Astrocyte (in vitro differentiated cells and primary cell): ENCODE data around the gene RBM38. TPM values are rescaled to one million over a fixed set of nuclear protein-coding genes. Genes with fewer than 3 reads are reported as not detected.

ENCODE experiments used
- DNase-seq: peaks from one replicate; pipeline ENCODE4 v3.0.0-alpha.2; 2010; ENCODE audit warnings: low read depth
- FAIRE-seq: peaks from 2 replicates; lab custom pipeline; 2011; peaks lifted over from hg19 to GRCh38; lab: Jason Lieb, UNC
- H2AFZ ChIP-seq: 2 replicates; pipeline ENCODE4 v1.6.0; 2012; ENCODE audit warnings: low read depth, low read length, inconsistent platforms
- H3K27ac ChIP-seq: 2 replicates; pipeline ENCODE4 v1.5.1; 2011; ENCODE audit warnings: low read depth, low read length, inconsistent platforms
- H3K27me3 ChIP-seq: 2 replicates; pipeline ENCODE4 v1.6.0; 2011; ENCODE audit warnings: low read length, inconsistent platforms; ENCODE audit not compliant: insufficient read depth
- H3K36me3 ChIP-seq: 2 replicates; pipeline ENCODE4 v1.5.1; 2011; ENCODE audit warnings: low read length, inconsistent platforms; ENCODE audit not compliant: insufficient read depth
- H3K4me1 ChIP-seq: 2 replicates; pipeline ENCODE4 v1.5.1; 2011; ENCODE audit warnings: low read length, inconsistent platforms; ENCODE audit not compliant: insufficient read depth
- H3K4me2 ChIP-seq: 2 replicates; pipeline ENCODE4 v1.6.0; 2012; ENCODE audit warnings: low read length, inconsistent platforms
- H3K4me3 ChIP-seq: 2 replicates; pipeline ENCODE4 v1.5.1; 2011; ENCODE audit warnings: low read depth, mild to moderate bottlenecking, low read length, inconsistent platforms; ENCODE audit not compliant: insufficient read depth
- H3K79me2 ChIP-seq: 2 replicates; pipeline ENCODE4 v1.6.0; 2012; ENCODE audit warnings: mild to moderate bottlenecking, low read length, inconsistent platforms; ENCODE audit not compliant: insufficient read depth
- H3K9ac ChIP-seq: 2 replicates; pipeline ENCODE4 v1.6.0; 2012; ENCODE audit warnings: mild to moderate bottlenecking, low read length, inconsistent platforms
- H3K9me3 ChIP-seq: 2 replicates; pipeline ENCODE4 v1.5.1; 2012; ENCODE audit warnings: low read depth, mild to moderate bottlenecking, low read length, inconsistent platforms; ENCODE audit not compliant: insufficient read depth
- H4K20me1 ChIP-seq: 2 replicates; pipeline ENCODE4 v1.6.0; 2012; ENCODE audit warnings: low read length, inconsistent platforms; ENCODE audit not compliant: insufficient read depth
- H3K27ac Mint-ChIP-seq: one replicate; pipeline ENCODE4 v1.8.0; 2021; ENCODE audit warnings: mild to moderate bottlenecking, mixed read lengths; ENCODE audit not compliant: unreplicated experiment
- H3K27me3 Mint-ChIP-seq: one replicate; pipeline ENCODE4 v1.8.0; 2021; ENCODE audit warnings: low read depth, mixed read lengths; ENCODE audit not compliant: unreplicated experiment
- H3K36me3 Mint-ChIP-seq: one replicate; pipeline ENCODE4 v1.8.0; 2021; ENCODE audit warnings: low read depth, mixed read lengths; ENCODE audit not compliant: unreplicated experiment
- H3K4me1 Mint-ChIP-seq: one replicate; pipeline ENCODE4 v1.8.0; 2021; ENCODE audit warnings: low read depth, mixed read lengths; ENCODE audit not compliant: unreplicated experiment
- H3K4me3 Mint-ChIP-seq: one replicate; pipeline ENCODE4 v1.8.0; 2021; ENCODE audit warnings: mild to moderate bottlenecking, moderate library complexity, mixed read lengths; ENCODE audit not compliant: unreplicated experiment
- H3K9me3 Mint-ChIP-seq: one replicate; pipeline ENCODE4 v1.8.0; 2021; ENCODE audit warnings: mild to moderate bottlenecking, mixed read lengths; ENCODE audit not compliant: unreplicated experiment
- EZH2 ChIP-seq: IDR thresholded peaks from 2 replicates; pipeline ENCODE4 v1.6.1; 2012; ENCODE audit warnings: mild to moderate bottlenecking, low read length, inconsistent platforms; ENCODE audit not compliant: insufficient read depth
- total RNA-seq: library from RNA; stranded (reverse); gene quantifications from 2 replicates; pipeline ENCODE4 v1.2.1, GENCODE V29; 2021
- TF ChIP-seq, protein P1 (sequence below): IDR thresholded peaks from 2 replicates; pipeline ENCODE4 v1.5.1; 2011; ENCODE audit warnings: low read depth, mild to moderate bottlenecking, inconsistent platforms, low read length, moderate library complexity; ENCODE audit not compliant: insufficient read depth

RBM38 gene
- total RNA-seq, 1 donor from 2014 or later: 43.5 TPM

DNA sequence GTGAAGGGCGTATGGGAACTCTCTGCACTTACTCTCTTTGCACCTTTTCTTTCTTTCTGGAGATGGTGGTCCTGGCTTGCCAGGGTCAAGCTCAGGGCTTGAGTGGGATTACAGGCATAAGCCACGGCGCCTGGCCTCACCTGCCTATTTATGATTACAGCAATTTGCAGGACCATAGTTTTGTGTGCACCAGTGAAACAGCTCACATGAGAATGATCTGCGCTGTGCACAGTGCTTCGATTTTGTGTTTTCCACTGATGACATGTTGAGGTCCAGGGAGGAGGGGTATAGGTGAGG lies 40.3 kb downstream of the RBM38 start:
- Mint-ChIP-seq H3K27me3 (peaks cover 11% of the 10 kb centered on the region), H3K36me3 (no peaks in the 10 kb centered on the region), H3K9me3 (peaks cover 5% of the 10 kb centered on the region), H3K4me1 (peaks cover 8% of the 10 kb centered on the region), H3K4me3 (no peak overlapping the region), H3K27ac (no peak overlapping the region)
- Histone ChIP-seq H2AFZ (no peak overlapping the region), H4K20me1 (no peaks in the 10 kb centered on the region), H3K79me2 (no peaks in the 10 kb centered on the region), H3K9me3 (no peaks in the 10 kb centered on the region), H3K4me2 (no peak overlapping the region), H3K4me1 (peaks cover 3% of the 10 kb centered on the region), H3K9ac (no peak overlapping the region), H3K4me3 (no peak overlapping the region), H3K36me3 (no peaks in the 10 kb centered on the region), H3K27ac (no peak overlapping the region), H3K27me3 (peaks cover 9% of the 10 kb centered on the region)
- DNase-seq (no peak), FAIRE-seq (no peak)
- TF ChIP-seq EZH2: no peak
- TF ChIP-seq, protein P1, sequence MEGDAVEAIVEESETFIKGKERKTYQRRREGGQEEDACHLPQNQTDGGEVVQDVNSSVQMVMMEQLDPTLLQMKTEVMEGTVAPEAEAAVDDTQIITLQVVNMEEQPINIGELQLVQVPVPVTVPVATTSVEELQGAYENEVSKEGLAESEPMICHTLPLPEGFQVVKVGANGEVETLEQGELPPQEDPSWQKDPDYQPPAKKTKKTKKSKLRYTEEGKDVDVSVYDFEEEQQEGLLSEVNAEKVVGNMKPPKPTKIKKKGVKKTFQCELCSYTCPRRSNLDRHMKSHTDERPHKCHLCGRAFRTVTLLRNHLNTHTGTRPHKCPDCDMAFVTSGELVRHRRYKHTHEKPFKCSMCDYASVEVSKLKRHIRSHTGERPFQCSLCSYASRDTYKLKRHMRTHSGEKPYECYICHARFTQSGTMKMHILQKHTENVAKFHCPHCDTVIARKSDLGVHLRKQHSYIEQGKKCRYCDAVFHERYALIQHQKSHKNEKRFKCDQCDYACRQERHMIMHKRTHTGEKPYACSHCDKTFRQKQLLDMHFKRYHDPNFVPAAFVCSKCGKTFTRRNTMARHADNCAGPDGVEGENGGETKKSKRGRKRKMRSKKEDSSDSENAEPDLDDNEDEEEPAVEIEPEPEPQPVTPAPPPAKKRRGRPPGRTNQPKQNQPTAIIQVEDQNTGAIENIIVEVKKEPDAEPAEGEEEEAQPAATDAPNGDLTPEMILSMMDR: no peak

DNA sequence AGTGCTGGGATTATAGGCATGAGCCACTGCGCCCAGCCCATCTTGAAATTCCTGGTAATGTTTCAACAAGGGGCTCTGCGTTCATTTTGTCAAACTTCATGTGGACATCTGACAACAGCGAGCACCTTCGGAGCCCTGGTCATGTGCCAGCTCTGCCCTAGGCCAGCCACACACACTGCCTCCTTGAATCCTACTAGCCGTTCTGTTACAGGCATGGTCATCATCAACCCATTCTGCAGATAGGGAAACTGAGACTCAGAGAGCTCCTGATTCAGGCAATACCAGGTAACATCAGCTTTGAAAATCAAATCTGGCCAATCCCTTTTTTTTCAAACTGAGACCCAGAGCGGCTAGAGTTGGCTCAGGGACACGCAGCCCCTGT lies 41.3 kb downstream of the RBM38 start:
- Histone ChIP-seq H3K27ac (no peak overlapping the region), H3K27me3 (peaks cover 9% of the 10 kb centered on the region), H3K36me3 (no peaks in the 10 kb centered on the region), H3K4me1 (peaks cover 3% of the 10 kb centered on the region), H3K4me3 (no peak overlapping the region), H4K20me1 (no peaks in the 10 kb centered on the region), H2AFZ (no peak overlapping the region), H3K9ac (no peak overlapping the region), H3K79me2 (no peaks in the 10 kb centered on the region), H3K9me3 (no peaks in the 10 kb centered on the region), H3K4me2 (no peak overlapping the region)
- Mint-ChIP-seq H3K4me1 (peaks cover 8% of the 10 kb centered on the region), H3K4me3 (no peak overlapping the region), H3K9me3 (peaks cover 7% of the 10 kb centered on the region), H3K36me3 (no peaks in the 10 kb centered on the region), H3K27ac (no peak overlapping the region), H3K27me3 (peaks cover 9% of the 10 kb centered on the region)
- no peak for DNase-seq
- no peak for FAIRE-seq
- TF ChIP-seq EZH2: no peak
- TF ChIP-seq, protein P1: no peak

DNA sequence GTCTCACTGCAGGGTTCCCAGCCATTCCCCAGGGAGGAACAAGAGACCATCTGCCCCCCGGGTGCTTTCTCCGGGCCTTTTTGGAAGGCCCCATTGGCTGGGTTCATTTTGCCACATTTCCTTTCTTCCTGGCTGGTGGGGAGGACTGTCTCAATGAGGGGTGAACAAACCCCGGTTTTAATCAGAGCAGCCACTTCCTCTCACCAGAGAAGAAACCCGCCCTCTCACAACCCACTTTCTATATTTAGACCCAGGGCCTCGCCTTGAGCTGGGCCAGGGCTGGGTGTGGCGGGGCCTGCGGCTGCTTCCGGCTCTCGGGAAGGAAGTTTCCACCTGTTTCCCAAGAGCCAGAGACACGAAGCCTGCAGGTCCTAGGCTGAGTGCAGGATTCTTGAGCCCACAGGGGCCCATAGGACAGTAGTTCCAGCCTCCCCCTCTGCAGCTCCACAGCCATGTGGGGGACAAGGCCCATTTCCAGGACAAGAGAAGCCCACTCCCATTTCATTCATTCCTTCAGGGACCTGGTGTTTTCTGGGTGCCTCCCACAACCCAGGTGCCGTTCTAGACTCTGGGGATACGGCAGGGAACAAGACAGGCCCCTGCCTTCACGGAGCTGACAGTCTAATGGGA lies 41.8 kb downstream of the RBM38 start:
- Histone ChIP-seq H3K4me3 (no peak overlapping the region), H3K4me1 (peaks cover 3% of the 10 kb centered on the region), H3K27ac (no peak overlapping the region), H3K79me2 (no peaks in the 10 kb centered on the region), H4K20me1 (no peaks in the 10 kb centered on the region), H2AFZ (no peak overlapping the region), H3K36me3 (no peaks in the 10 kb centered on the region), H3K27me3 (peaks cover 9% of the 10 kb centered on the region), H3K9ac (no peak overlapping the region), H3K9me3 (no peaks in the 10 kb centered on the region), H3K4me2 (no peak overlapping the region)
- FAIRE-seq: no peak
- Mint-ChIP-seq H3K36me3 (no peaks in the 10 kb centered on the region), H3K27me3 (peaks cover 8% of the 10 kb centered on the region), H3K9me3 (peaks cover 10% of the 10 kb centered on the region), H3K4me3 (no peak overlapping the region), H3K27ac (no peak overlapping the region), H3K4me1 (peaks cover 8% of the 10 kb centered on the region)
- DNase-seq: no peak
- no peak for TF ChIP-seq EZH2
- TF ChIP-seq, protein P1: no peak
